GM12878 (cell line): Measurements from ENCODE around the gene GARS1.

Experiments
- E4F1 ChIP-seq: fragments of 450-650 bp; IDR thresholded peaks from 2 replicates; pipeline ENCODE4 v1.6.1; 2018; ENCODE audit warnings: borderline replicate concordance, mild to moderate bottlenecking; ENCODE audit not compliant: partially characterized antibody
- NBN ChIP-seq: fragments of 450-650 bp; IDR thresholded peaks from 2 replicates; pipeline ENCODE4 v1.6.1; 2016
- NR2C1 ChIP-seq: fragments of 450-650 bp; IDR thresholded peaks from 2 replicates; pipeline ENCODE4 v1.6.1; 2017; ENCODE audit warnings: antibody characterized with exemption, mild to moderate bottlenecking, moderate library complexity

- TF ChIP-seq NBN (no peak), NR2C1 (no peak), E4F1 (no peak)
These were observed 28.1 kb upstream of the GARS1 start for GRCh38 chr7:30566596-30566995.
